GM23338 (cell line): ENCODE measurements around the gene UBAC2. TPM values are rescaled to one million over a fixed set of nuclear protein-coding genes. Genes with fewer than 3 reads are reported as not detected.

Experiments
- ATAC-seq: fragments of 200-7000 bp; cut with Tn5 transposase; 3 replicates; pipeline ENCODE4 v1.9.1; 2020
- DNase-seq: peaks from one replicate; pipeline ENCODE4 v3.0.0-alpha.2; 2015; ENCODE audit warnings: low spot score
- H2AFZ ChIP-seq: fragments of 200-600 bp; sonication (generic); 2 replicates; pipeline ENCODE4 v1.8.0; 2016; ENCODE audit warnings: antibody characterized with exemption, mild to moderate bottlenecking, moderate library complexity
- H3F3A ChIP-seq: fragments of 200-600 bp; sonication (generic); replicated peaks from 2 replicates; pipeline ENCODE4 v1.8.0; 2017; ENCODE audit warnings: antibody characterized with exemption, mixed run types, low read depth
- H3K27ac ChIP-seq: fragments of 200-600 bp; sonication (generic); 2 replicates; pipeline ENCODE4 v1.6.1; 2016; ENCODE audit warnings: low read depth
- H3K27me3 ChIP-seq: fragments of 200-600 bp; sonication (generic); 2 replicates; pipeline ENCODE4 v1.8.0; 2016; ENCODE audit warnings: mild to moderate bottlenecking, mixed run types, moderate library complexity; ENCODE audit not compliant: insufficient read depth
- H3K36me3 ChIP-seq: fragments of 200-600 bp; sonication (generic); 2 replicates; pipeline ENCODE4 v1.8.0; 2016; ENCODE audit warnings: mild to moderate bottlenecking; ENCODE audit not compliant: insufficient read depth
- H3K4me1 ChIP-seq: fragments of 200-600 bp; sonication (generic); 2 replicates; pipeline ENCODE4 v1.8.0; 2016; ENCODE audit warnings: mild to moderate bottlenecking, moderate library complexity; ENCODE audit not compliant: insufficient read depth
- H3K4me2 ChIP-seq: fragments of 200-600 bp; sonication (generic); 2 replicates; pipeline ENCODE4 v1.7.1; 2017; ENCODE audit warnings: mixed run types
- H3K4me3 ChIP-seq: fragments of 200-600 bp; sonication (generic); 2 replicates; pipeline ENCODE4 v1.6.1; 2016; ENCODE audit warnings: mixed run types
- H3K79me2 ChIP-seq: fragments of 200-600 bp; sonication (generic); replicated peaks from 2 replicates; pipeline ENCODE4 v1.8.0; 2017; ENCODE audit warnings: mild to moderate bottlenecking; ENCODE audit not compliant: insufficient read depth
- H3K9me2 ChIP-seq: fragments of 200-600 bp; sonication (generic); 2 replicates; pipeline ENCODE4 v1.8.0; 2017; ENCODE audit not compliant: insufficient read depth
- H4K20me1 ChIP-seq: fragments of 200-600 bp; sonication (generic); replicated peaks from 2 replicates; pipeline ENCODE4 v1.8.0; 2017; ENCODE audit warnings: mild to moderate bottlenecking; ENCODE audit not compliant: insufficient read depth
- H3K27ac Mint-ChIP-seq: 2 replicates; pipeline ENCODE4 v1.8.0; 2020; ENCODE audit warnings: inconsistent platforms, mild to moderate bottlenecking, moderate library complexity, mixed read lengths
- H3K27me3 Mint-ChIP-seq: 3 replicates; pipeline ENCODE4 v1.8.0; 2022; ENCODE audit warnings: low read depth, mild to moderate bottlenecking, moderate library complexity, mixed read lengths, inconsistent platforms; ENCODE audit not compliant: insufficient read depth, poor library complexity
- H3K36me3 Mint-ChIP-seq: 3 replicates; pipeline ENCODE4 v1.8.0; 2021; ENCODE audit warnings: low read depth, mild to moderate bottlenecking, inconsistent platforms, moderate library complexity, mixed read lengths
- H3K4me1 Mint-ChIP-seq: 3 replicates; pipeline ENCODE4 v1.8.0; 2020; ENCODE audit warnings: mild to moderate bottlenecking, inconsistent platforms, mixed read lengths
- H3K4me3 Mint-ChIP-seq: 3 replicates; pipeline ENCODE4 v1.8.0; 2021; ENCODE audit warnings: moderate library complexity, mild to moderate bottlenecking, inconsistent platforms, mixed read lengths
- H3K9me3 Mint-ChIP-seq: 3 replicates; pipeline ENCODE4 v1.8.0; 2020; ENCODE audit warnings: moderate library complexity, mild to moderate bottlenecking, inconsistent platforms, mixed read lengths
- ETS1 ChIP-seq: IDR thresholded peaks from 2 replicates; pipeline ENCODE4 v1.6.1; 2016; ENCODE audit warnings: antibody characterized with exemption
- EZH2phosphoT487 ChIP-seq: fragments of 200-600 bp; sonication (generic); IDR thresholded peaks from one replicate; pipeline ENCODE4 v1.8.1; 2018; ENCODE audit warnings: antibody characterized with exemption; ENCODE audit not compliant: unreplicated experiment
- JUNB ChIP-seq: IDR thresholded peaks from one replicate; pipeline ENCODE4 v1.6.1; 2016; ENCODE audit warnings: antibody characterized with exemption; ENCODE audit not compliant: unreplicated experiment
- ZNF114 ChIP-seq: fragments of 250-450 bp; sonication (Bioruptor Pico); IDR thresholded peaks from 2 replicates; pipeline ENCODE4 v1.5.0; 2020; ENCODE audit warnings: mild to moderate bottlenecking, moderate library complexity
- ZNF331 ChIP-seq: fragments of 250-450 bp; sonication (Bioruptor Pico); IDR thresholded peaks from 2 replicates; pipeline ENCODE4 v1.5.0; 2020; ENCODE audit warnings: low read depth, mild to moderate bottlenecking, moderate library complexity
- ZNF462 ChIP-seq: fragments of 250-450 bp; sonication (Bioruptor Pico); IDR thresholded peaks from 2 replicates; pipeline ENCODE4 v1.5.0; 2020; ENCODE audit warnings: mild to moderate bottlenecking, moderate library complexity
- polyA plus RNA-seq: library from polyadenylated mRNA; unstranded; fragments of >200 nt; fragmentation: Nextera tagmentation; extraction: Ambion mirVana; gene quantifications from 2 replicates; pipeline ENCODE4 v1.2.1, GENCODE V29; 2016
- total RNA-seq: library from RNA; depleted of rRNA; stranded (reverse); fragments of >200 nt; shearing (Covaris generic); gene quantifications from 2 replicates; pipeline ENCODE4 v1.2.3, GENCODE V29; 2014

The UBAC2 gene
- total and polyA plus RNA-seq, 2 experiments from 2014 or later: 37.9 to 76.9 TPM

- Histone ChIP-seq H3K27ac (no peak overlapping the region), H3K4me3 (no peak overlapping the region), H3F3A (no peaks in the 10 kb centered on the region), H3K9me2 (no peaks in the 10 kb centered on the region), H3K79me2 (no peaks in the 10 kb centered on the region), H2AFZ (no peak overlapping the region), H3K4me1 (peaks cover 7% of the 10 kb centered on the region), H4K20me1 (no peaks in the 10 kb centered on the region), H3K27me3 (no peaks in the 10 kb centered on the region), H3K4me2 (no peak overlapping the region), H3K36me3 (peaks cover 3% of the 10 kb centered on the region; the same call in 1 of the 2 replicates)
- Mint-ChIP-seq H3K36me3 (peaks cover 12% of the 10 kb centered on the region; the same call in 2 of the 3 replicates), H3K4me1 (peaks cover 7% of the 10 kb centered on the region), H3K27ac (no peak overlapping the region), H3K27me3 (peaks cover 13% of the 10 kb centered on the region), H3K9me3 (no peaks in the 10 kb centered on the region), H3K4me3 (no peak overlapping the region)
- TF ChIP-seq JUNB: no peak
- TF ChIP-seq ZNF331 (CRISPR knock-in tag): no peak
- TF ChIP-seq EZH2phosphoT487: peak; percentile 24
- no peak for TF ChIP-seq ZNF462 (CRISPR knock-in tag)
- no peak for TF ChIP-seq ETS1
- no peak for TF ChIP-seq ZNF114 (CRISPR knock-in tag)
- ATAC-seq: no peak
- DNase-seq: no peak
Observed at GRCh38 chr13:99373436-99373835, 172.8 kb downstream of the UBAC2 start.
